Urinary bladder (tissue), 4 donors: ENCODE results near the gene RAX. TPM values are rescaled to one million over a fixed set of nuclear protein-coding genes. Genes with fewer than 3 reads are reported as not detected.

ENCODE experiments used
- DNase-seq: peaks from one replicate; pipeline ENCODE4 v3.0.0-alpha.2; 2015; ENCODE audit errors: extremely low spot score
- H3K27ac ChIP-seq: one replicate; pipeline ENCODE4 v1.5.1; 2013; ENCODE audit warnings: low read depth, mild to moderate bottlenecking, moderate library complexity
- H3K36me3 ChIP-seq: one replicate; pipeline ENCODE4 v1.6.1; 2013; ENCODE audit warnings: mild to moderate bottlenecking, moderate library complexity; ENCODE audit not compliant: insufficient read depth
- H3K4me1 ChIP-seq: one replicate; pipeline ENCODE4 v1.6.1; 2013; ENCODE audit warnings: mild to moderate bottlenecking, moderate library complexity; ENCODE audit not compliant: insufficient read depth
- H3K4me3 ChIP-seq: one replicate; pipeline ENCODE4 v1.5.1; 2013; ENCODE audit warnings: low read depth, low read length
- WGBS: extraction: QIAGEN DNeasy Blood & Tissue Kit; methylation state at CpG from one replicate; pipeline ENCODE4 v1.1.7; 2013; 5-methylcytosine and 5-hydroxymethylcytosine counted together
- polyA plus RNA-seq: library from polyadenylated mRNA; stranded (reverse); fragments of 200-250 nt; gene quantifications from one replicate; pipeline ENCODE4 v1.2.3, GENCODE V29; 2013
- total RNA-seq: library from RNA; depleted of rRNA; stranded (reverse); fragments of >200 nt; gene quantifications from one replicate; pipeline ENCODE4 v1.2.3, GENCODE V29; 2014
- donor health status: healthy with polysubstance abuse.
- donor health status: healthy.

RAX gene
- total RNA-seq (not detected), polyA plus RNA-seq (not detected)

DNA sequence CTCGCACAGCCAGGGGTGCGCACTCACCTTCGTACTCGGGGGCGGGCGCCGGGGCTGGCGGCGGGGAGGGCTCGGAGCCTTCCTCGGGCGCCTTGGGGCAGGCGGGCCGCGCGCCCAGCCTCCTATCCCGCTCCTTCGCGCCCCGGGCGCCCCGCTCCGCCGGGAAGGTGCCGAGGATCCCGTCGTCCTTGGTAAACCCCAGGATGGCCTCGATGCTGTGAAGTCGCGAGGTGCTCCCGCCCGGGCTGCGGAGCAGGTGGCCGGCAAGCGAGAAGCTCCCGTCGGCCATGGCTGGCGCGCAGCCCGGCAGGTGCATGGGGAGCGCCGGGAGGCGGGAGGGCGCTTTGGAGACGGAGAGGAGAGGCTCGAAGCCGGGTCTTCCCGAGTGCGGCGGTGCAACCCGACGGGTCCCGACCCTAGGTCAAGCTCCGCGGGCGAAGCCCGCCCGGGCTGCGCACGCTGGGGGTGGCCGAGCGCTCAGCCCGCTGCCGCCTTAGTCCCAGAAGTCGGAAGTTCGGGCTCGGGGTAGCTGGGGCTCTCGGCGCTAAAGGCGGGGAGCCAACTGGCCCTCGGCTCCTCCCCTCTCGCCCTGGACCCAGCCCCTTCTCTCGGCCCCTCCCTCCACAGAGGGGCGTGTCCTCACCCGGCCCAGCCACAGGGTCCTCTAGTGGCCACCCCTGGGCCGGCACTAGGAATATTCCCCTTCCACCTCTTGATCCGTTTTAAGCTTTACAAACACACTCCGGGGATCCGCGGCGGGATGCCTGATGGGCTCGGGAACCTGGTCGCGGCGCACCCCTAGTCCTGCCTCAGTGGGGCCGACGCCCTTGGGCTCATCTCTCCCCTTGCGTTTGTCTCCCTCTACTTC is at the start of gene RAX:
Gene RAX, minus strand, starts transcription at position 564 of the 868 bp plus-strand sequence. Its CDS starts 248 bp downstream, at position 316.
- WGBS: under 1% methylated on average over 88 of the region's 88 CpGs
- H3K4me1 ChIP-seq: peaks cover 2% of the 10 kb centered on the region
- DNase-seq: no peak
- H3K27ac ChIP-seq: no peak within 1 kb of the TSS
- peak within 1 kb of the TSS; percentile 27 for H3K4me3 ChIP-seq
- no peaks in the 10 kb centered on the region for H3K36me3 ChIP-seq

DNA sequence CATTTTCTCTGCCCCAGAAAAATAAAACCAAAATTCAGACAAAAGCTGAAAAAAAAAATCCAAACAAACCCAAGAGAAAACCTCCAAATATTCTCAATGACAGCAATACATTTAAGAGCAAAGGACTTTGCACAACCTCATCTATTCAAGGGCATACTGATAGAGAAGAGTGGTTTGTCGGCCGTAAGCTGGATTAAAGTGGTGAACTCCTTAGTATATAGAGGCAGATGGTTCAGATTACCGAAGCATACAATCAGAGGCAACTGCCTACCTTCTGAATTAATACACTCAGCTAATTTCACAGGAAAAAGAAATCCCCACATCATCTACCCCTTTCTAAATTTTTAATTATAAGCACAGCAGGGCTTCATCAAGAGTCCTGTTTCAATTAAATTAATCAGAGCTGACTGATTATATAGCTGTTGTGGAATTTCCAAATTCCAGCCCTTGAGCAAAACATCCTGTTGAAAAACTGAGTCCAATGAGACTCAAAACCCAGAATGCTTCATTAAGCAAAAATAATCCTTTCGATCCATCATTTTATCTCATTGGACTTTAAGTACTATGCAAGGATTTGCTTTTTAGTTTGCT is 45.3 kb upstream of the RAX start, which contains the start of gene CPLX4:
Gene CPLX4, minus strand, starts transcription at position 190 of the 591 bp plus-strand sequence. Its CDS starts 187 bp downstream, at position 3.
- no peaks in the 10 kb centered on the region for H3K4me1 ChIP-seq
- H3K4me3 ChIP-seq: no peak within 1 kb of the TSS
- H3K36me3 ChIP-seq: no peaks in the 10 kb centered on the region
- H3K27ac ChIP-seq: no peak within 1 kb of the TSS
- WGBS: 80% methylated on average over 4 of the region's 4 CpGs
- no peak for DNase-seq

DNA sequence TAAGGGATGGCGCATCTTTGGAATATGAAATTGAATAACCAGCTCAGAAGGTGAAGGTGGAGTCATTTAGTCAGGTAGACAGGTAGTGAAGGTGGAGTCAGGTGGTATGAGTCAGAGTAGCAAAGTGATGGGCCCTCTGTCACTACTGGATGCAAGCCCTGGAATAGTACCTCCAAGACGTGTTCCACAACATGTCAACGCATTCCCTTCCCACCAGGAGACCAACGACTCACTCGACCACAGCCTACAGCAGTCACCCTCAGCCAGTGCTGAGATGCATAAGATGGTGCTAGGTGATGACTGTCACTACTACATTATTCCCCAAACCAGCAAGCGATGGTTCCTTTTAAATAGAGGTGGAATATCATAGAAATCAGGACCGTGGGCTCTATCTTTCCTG is 38.4 kb upstream of the RAX start:
- Histone ChIP-seq H3K4me1 (no peaks in the 10 kb centered on the region), H3K4me3 (no peak overlapping the region), H3K27ac (no peak overlapping the region), H3K36me3 (no peaks in the 10 kb centered on the region)
- 87% methylated on average over 7 of the region's 7 CpGs for WGBS
- DNase-seq: no peak

DNA sequence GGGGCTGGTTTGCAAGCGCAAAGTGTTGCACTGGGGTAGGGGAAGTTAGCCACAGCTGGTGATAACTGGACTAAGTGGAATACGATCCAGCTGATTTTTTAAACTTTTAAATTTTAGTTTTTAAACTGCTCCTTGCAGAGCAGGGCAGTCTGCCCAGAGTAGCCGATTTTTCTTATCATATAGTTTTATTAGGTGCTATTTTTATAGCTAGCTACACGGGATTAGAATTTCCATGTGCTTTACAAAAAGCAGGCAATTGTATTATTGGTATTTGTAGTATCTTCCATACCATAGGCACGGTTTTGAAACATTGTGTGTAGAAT is 35.6 kb upstream of the RAX start:
- no peak for DNase-seq

DNA sequence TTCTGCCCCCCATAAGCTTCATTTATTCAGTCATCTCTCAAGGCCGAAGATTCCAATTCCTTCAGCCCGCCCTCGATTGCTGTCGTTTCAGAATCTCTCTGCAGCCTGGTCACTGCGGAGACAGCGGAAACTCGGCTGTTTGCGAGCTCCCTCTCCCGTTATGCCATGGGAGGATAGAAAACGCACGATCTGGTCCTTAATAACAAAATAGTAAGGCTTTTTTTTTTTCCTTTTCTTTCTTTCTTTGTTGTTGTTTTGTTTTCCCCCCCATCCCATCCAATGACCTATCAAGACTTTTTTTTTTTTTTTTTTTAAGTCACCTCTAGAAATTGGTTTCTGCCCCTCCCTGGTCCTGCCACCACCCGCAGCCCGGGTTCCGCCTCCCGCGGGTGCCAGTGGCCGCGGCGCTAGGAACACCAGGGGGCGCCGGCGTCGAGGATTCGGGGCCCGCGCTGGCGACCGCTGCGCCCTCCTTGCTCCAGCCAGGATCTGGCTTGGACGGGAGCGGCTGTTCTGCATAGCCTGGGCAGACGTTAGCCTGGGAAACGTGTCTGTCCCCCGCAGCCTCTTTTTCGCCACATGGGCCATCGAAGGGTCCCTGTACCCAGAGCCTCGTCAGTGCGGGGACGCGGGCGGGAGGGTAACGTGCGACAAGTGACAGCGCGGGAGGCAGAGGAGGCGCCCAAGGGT is 35.1 kb upstream of the RAX start:
- H3K4me1 ChIP-seq: no peaks in the 10 kb centered on the region
- 2% methylated on average over 46 of the region's 46 CpGs for WGBS
- no peak overlapping the region for H3K27ac ChIP-seq
- peak; percentile 13 for DNase-seq
- peak overlapping the region; percentile 8 for H3K4me3 ChIP-seq
- no peaks in the 10 kb centered on the region for H3K36me3 ChIP-seq

More for the DNA sequence above, 35.6 kb upstream of the RAX start:
- Histone ChIP-seq H3K4me1 (no peaks in the 10 kb centered on the region), H3K4me3 (peak overlapping the region; percentile 8), H3K36me3 (no peaks in the 10 kb centered on the region), H3K27ac (no peak overlapping the region)
- 8% methylated on average over 5 of the region's 5 CpGs for WGBS

DNA sequence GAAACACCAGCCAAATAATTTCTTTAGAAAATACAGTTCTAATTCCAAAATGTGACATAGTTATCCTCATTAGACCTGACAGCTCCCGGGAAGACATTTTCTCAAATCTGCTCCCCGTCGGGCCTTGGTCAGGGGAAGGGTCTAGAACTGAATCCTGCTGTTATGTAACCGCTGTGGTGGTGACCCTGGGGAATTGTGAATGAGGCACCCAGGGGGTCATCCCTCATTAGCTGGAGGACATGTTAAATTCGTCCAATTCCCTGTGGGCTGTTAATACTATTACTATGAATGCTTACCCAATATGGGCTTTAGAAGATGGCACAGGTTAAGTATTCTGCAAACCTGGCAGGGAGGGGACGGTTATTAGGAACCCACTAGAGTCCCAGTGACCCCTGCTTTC is 33.4 kb upstream of the RAX start:
- 86% methylated on average over 6 of the region's 6 CpGs for WGBS
- no peak overlapping the region for H3K4me3 ChIP-seq
- no peak overlapping the region for H3K27ac ChIP-seq
- no peaks in the 10 kb centered on the region for H3K36me3 ChIP-seq
- DNase-seq: no peak
- H3K4me1 ChIP-seq: no peaks in the 10 kb centered on the region

DNA sequence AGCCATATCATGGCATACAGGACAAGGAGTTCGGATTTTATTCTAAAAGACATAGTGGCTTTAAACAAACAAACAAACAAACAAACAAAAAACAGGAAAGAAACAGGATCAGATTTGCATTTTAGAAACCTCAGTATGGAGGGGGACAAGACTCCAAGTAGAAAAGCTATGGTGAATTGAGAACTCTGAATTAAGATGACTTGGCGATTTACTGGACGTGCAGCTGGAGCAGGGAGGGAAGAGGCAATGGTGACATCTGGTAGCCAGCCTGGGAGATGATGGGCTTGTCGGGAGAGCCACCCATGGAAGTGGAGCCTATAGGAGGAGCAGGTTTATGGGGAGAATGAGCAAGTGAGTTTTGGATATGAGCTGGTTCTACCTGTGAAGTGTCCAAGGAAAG is 32.0 kb upstream of the RAX start:
- no peaks in the 10 kb centered on the region for H3K36me3 ChIP-seq
- no peak for DNase-seq
- no peak overlapping the region for H3K27ac ChIP-seq
- WGBS: 76% methylated on average over 4 of the region's 4 CpGs
- no peaks in the 10 kb centered on the region for H3K4me1 ChIP-seq
- H3K4me3 ChIP-seq: no peak overlapping the region

DNA sequence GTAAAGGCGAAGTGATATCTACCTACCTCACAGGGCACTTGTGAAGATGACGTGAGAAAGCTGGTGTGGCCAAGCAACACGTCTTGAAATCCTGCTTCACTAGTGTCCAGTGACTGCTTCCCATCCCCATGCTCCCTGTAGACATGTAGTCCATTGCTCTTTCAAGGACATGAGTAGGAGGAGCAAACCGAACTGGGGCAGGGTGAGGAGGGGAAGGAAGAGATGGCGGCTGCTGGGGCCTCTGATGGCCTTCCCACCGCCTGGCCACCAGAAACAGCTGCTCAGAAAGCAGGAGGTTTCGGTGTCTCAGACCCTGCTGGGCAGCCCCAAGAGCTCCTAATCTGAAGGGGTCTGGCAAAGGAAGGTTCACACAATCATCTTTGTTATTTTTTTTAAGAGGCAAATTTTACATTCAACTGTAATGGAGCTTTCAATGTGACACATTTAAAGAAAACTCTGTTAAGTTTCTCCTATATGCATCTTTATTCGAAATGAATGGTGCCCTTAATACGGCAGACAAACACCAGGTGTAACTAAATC is 30.5 kb upstream of the RAX start:
- WGBS: 75% methylated on average over 9 of the region's 9 CpGs
- H3K27ac ChIP-seq: no peak overlapping the region
- DNase-seq: no peak
- H3K4me1 ChIP-seq: no peaks in the 10 kb centered on the region
- H3K36me3 ChIP-seq: no peaks in the 10 kb centered on the region
- H3K4me3 ChIP-seq: no peak overlapping the region

DNA sequence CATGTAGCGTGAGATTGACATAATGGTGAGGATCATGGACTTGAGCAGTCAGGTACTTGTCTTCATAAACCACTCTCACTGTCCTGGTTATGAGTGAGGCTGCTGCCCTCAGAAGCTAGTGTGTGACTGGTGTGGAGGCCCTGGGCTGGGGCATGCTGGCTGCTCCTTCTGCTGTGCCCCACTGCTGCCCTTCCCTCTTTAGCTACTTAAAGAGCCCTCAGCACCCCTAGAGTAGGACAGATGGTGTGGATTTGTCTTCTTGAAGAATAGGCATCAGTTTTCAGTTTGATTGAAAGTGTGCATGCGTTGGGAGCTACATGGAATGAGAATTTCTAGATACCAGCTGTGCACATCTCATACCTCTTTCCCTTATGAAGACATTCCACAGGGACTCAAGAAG is 29.8 kb upstream of the RAX start:
- WGBS: 86% methylated on average over 2 of the region's 2 CpGs
- Histone ChIP-seq H3K36me3 (no peaks in the 10 kb centered on the region), H3K4me3 (no peak overlapping the region), H3K27ac (no peak overlapping the region), H3K4me1 (no peaks in the 10 kb centered on the region)
- no peak for DNase-seq

DNA sequence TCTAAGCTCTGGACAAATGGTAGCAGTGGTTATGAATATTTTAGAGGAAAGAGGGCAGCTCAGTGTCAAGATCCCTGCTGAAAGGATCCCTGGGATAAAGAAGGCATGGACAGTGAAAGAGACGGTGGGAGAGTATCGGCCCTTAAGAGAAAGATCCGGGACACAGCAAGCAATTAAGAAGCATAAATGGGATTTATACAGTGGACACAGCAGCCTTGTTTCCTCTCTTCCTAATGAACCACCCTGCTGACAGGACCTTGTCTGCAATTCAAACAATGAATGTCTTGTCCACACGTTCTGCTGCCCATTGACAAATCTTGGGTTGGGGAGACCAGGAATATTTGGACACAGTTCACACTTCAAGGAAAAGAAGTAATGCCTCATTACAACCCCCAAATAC is 28.7 kb upstream of the RAX start:
- no peaks in the 10 kb centered on the region for H3K36me3 ChIP-seq
- 74% methylated on average over 4 of the region's 4 CpGs for WGBS
- no peak for DNase-seq
- no peak overlapping the region for H3K27ac ChIP-seq
- H3K4me1 ChIP-seq: no peaks in the 10 kb centered on the region
- H3K4me3 ChIP-seq: no peak overlapping the region

DNA sequence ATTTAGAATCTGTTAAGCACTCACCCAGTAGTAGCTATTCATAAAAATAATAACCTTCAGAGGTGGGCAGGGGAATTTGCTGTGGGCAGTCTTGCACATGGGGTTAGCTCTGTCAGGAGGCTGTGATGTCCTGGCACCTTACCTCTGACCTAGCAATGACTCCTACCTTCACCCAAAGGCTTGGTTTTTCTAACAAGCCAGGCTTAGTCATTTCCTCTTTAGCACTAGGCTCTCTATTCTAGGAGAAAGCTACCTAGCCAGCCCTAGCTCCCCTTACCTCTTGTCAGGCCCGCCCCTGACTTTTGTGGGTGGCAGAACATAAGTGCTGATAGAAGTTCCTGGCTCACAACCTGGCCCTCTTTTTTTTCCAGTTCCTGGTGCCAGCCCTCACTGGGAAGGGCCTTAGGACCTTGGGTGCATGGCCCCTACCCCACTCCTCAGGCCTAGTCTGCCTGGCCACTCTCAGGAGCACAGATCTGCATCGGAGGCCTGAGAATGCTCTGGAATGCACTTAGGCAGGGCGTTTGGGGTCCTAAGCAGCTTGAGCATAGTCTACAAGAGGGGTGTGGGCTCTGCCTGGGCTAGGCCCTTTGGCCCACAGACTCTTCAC is 27.5 kb upstream of the RAX start:
- 65% methylated on average over 3 of the region's 3 CpGs for WGBS
- no peaks in the 10 kb centered on the region for H3K4me1 ChIP-seq
- no peaks in the 10 kb centered on the region for H3K36me3 ChIP-seq
- no peak overlapping the region for H3K4me3 ChIP-seq
- no peak overlapping the region for H3K27ac ChIP-seq
- DNase-seq: no peak

DNA sequence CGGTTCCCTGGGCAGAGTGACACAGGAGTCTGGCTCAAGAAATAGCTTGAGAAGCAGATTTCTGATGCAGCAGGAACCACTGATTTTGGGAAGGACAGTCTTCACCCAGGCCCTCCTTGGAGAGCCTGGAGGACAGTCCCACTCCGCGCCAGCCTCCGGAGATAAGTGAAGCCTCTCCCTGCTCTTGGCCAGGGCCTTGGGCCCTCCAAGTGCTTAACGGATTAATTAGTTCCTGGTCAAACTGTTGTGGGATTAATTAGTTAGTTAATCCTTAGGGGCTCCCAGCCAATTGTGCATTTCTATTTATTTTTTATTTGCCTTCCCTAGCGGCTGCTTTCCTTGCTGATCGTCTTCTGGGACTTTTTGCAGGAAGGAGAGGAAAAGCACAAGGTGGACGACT is 25.6 kb upstream of the RAX start:
- 72% methylated on average over 8 of the region's 8 CpGs for WGBS
- DNase-seq: no peak
- Histone ChIP-seq H3K4me1 (no peaks in the 10 kb centered on the region), H3K27ac (no peak overlapping the region), H3K4me3 (no peak overlapping the region), H3K36me3 (no peaks in the 10 kb centered on the region)

DNA sequence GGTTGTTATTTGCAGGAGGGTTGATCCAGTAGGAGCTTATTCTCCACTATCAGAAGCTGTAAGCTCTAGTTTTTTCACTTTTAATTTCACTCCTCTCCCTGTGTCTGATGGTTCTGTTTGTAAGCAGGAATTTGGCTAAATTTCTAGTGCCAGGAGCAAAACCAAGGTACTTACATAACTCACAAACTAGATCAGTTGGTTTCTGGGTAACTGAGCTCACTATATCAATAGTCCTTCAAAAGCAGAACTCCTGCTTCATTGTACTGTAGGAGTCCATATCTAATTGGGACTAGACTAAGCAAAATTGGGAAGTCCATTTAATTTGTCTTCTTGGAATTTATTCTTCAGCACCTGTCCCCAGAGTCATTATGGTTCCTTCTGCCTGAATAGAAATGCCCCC is 20.1 kb upstream of the RAX start:
- no peak for DNase-seq
- no peak overlapping the region for H3K27ac ChIP-seq
- H3K36me3 ChIP-seq: no peaks in the 10 kb centered on the region
- H3K4me3 ChIP-seq: no peak overlapping the region
- H3K4me1 ChIP-seq: no peaks in the 10 kb centered on the region
